Fibroblast of the aortic adventitia (primary cell): Measurements from ENCODE around the gene POLD2. TPM values are rescaled to one million over a fixed set of nuclear protein-coding genes. Genes with fewer than 3 reads are reported as not detected.

ENCODE experiments used
- DNase-seq: peaks from one replicate; pipeline ENCODE4 v3.0.0-alpha.2; 2010; ENCODE audit warnings: low read depth
- H3K4me3 ChIP-seq: 2 replicates; pipeline ENCODE4 v1.5.1; 2011; ENCODE audit warnings: low read depth, mild to moderate bottlenecking, control low read depth, low read length, moderate library complexity
- CTCF ChIP-seq: IDR thresholded peaks from 2 replicates; pipeline ENCODE4 v1.5.1; 2011; ENCODE audit warnings: mild to moderate bottlenecking, low read length, control low read depth, inconsistent platforms; ENCODE audit not compliant: insufficient read depth
- total RNA-seq: library from RNA; depleted of rRNA; stranded (reverse); fragments of >200 nt; gene quantifications from 2 replicates; pipeline ENCODE4 v1.2.3, GENCODE V29; 2012; ENCODE audit warnings: low replicate concordance

Gene POLD2
- total RNA-seq, 1 donor, result 87.9 TPM

- DNase-seq, result no peak
- no peak for TF ChIP-seq CTCF
These were observed 3.4 kb downstream of the POLD2 start for GRCh38 chr7:44119829-44120380.

GRCh38 chr7:44117801-44118429 is 5.4 kb downstream of the POLD2 start:
- no peak overlapping the region for H3K4me3 ChIP-seq
- TF ChIP-seq CTCF, result no peak
- DNase-seq, result no peak

More at GRCh38 chr7:44119829-44120380, 3.4 kb downstream of the POLD2 start:
- H3K4me3 ChIP-seq, result no peak overlapping the region

- no peak for TF ChIP-seq CTCF
- H3K4me3 ChIP-seq, result no peak overlapping the region
- DNase-seq, result no peak
These were observed 6.3 kb downstream of the POLD2 start for GRCh38 chr7:44116789-44117666.

GRCh38 chr7:44116087-44116788 is 7.1 kb downstream of the POLD2 start:
- TF ChIP-seq CTCF, result no peak
- DNase-seq, result no peak
- no peak overlapping the region for H3K4me3 ChIP-seq

- no peak for TF ChIP-seq CTCF
- H3K4me3 ChIP-seq, result no peak overlapping the region
- no peak for DNase-seq
These were observed 8.6 kb downstream of the POLD2 start for GRCh38 chr7:44114586-44115310.

- no peak for DNase-seq
- no peak overlapping the region for H3K4me3 ChIP-seq
- no peak for TF ChIP-seq CTCF
These were observed 9.5 kb downstream of the POLD2 start for GRCh38 chr7:44113764-44114354.
